Ishikawa (cell line): ENCODE results near the gene NPTX1.

ENCODE experiments used
- CEBPB ChIP-seq: IDR thresholded peaks from 2 replicates; pipeline ENCODE4 v1.6.1; 2012
- CREB1 ChIP-seq: IDR thresholded peaks from 2 replicates; pipeline ENCODE4 v1.6.1; 2012; ENCODE audit warnings: low read depth
- EGR1 ChIP-seq: IDR thresholded peaks from 2 replicates; pipeline ENCODE4 v1.6.1; 2012
- EP300 ChIP-seq: IDR thresholded peaks from 2 replicates; pipeline ENCODE4 v1.6.1; 2012; ENCODE audit warnings: borderline replicate concordance
- FOXM1 ChIP-seq: IDR thresholded peaks from 2 replicates; pipeline ENCODE4 v1.6.1; 2012; ENCODE audit warnings: low read depth, borderline replicate concordance
- NFIC ChIP-seq: IDR thresholded peaks from 2 replicates; pipeline ENCODE4 v1.6.1; 2012
- RAD21 ChIP-seq: IDR thresholded peaks from 2 replicates; pipeline ENCODE4 v1.6.1; 2012; ENCODE audit warnings: low read depth
- REST ChIP-seq: IDR thresholded peaks from 2 replicates; pipeline ENCODE4 v1.6.1; 2012; ENCODE audit warnings: low read depth, mild to moderate bottlenecking
- TAF1 ChIP-seq: IDR thresholded peaks from 2 replicates; pipeline ENCODE4 v1.6.1; 2012; ENCODE audit warnings: low read depth, mild to moderate bottlenecking
- TCF12 ChIP-seq: IDR thresholded peaks from 2 replicates; pipeline ENCODE4 v1.6.1; 2012; ENCODE audit warnings: low read depth
- TEAD4 ChIP-seq: IDR thresholded peaks from 2 replicates; pipeline ENCODE4 v1.6.1; 2012
- YY1 ChIP-seq: IDR thresholded peaks from 2 replicates; pipeline ENCODE4 v1.6.1; 2012; ENCODE audit warnings: low read depth
- ZBTB7A ChIP-seq: IDR thresholded peaks from 2 replicates; pipeline ENCODE4 v1.6.1; 2012; ENCODE audit warnings: low read depth
- TF ChIP-seq, protein P1 (sequence below): IDR thresholded peaks from 2 replicates; pipeline ENCODE4 v1.6.1; 2012
- TF ChIP-seq, protein P2 (sequence below): IDR thresholded peaks from 2 replicates; pipeline ENCODE4 v1.6.1; 2012

Gene NPTX1

DNA sequence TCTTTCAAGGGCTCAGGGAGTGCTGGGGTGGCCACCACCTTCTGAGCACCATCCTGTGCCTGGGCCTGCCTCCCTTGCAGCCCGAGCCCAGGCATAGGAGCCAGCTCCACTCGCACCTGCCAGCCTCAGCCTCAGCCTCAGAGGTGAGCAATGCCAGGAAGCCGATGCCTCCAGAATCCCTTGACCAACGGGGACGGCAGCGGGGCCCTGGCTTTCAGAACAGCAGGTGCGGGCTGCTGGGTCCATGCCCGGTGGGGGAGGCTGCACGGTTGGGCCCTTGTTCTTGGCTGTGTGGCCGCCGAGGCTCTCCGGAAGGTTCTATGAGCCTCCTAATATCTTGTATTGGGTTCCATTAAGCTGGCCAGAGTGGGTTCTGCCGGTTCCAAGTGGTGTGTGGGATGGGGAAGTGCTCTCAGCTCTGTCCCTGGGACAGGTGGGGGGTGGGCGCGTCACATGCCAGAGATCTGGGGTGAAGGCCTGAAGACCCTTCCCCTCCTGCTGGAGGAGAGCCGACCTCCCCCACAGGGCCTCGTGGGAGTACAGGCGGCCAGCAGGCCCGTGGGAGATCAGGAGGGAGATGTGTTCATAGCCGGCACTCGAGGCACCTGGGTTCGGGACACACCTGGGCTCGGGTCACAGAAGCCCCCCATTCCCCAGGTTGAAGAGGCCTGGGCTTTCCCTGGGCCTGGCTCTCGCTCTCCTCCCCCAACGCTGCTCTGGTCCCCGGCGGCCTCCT, 27.0 kb downstream of the NPTX1 start:
- no peak for TF ChIP-seq TCF12
- TF ChIP-seq TEAD4 = no peak
- TF ChIP-seq TAF1 = no peak
- no peak for TF ChIP-seq FOXM1
- no peak for TF ChIP-seq YY1
- TF ChIP-seq, protein P1, sequence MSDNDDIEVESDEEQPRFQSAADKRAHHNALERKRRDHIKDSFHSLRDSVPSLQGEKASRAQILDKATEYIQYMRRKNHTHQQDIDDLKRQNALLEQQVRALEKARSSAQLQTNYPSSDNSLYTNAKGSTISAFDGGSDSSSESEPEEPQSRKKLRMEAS = no peak
- TF ChIP-seq REST = no peak
- TF ChIP-seq EGR1 = no peak
- TF ChIP-seq CEBPB = no peak
- TF ChIP-seq, protein P2, sequence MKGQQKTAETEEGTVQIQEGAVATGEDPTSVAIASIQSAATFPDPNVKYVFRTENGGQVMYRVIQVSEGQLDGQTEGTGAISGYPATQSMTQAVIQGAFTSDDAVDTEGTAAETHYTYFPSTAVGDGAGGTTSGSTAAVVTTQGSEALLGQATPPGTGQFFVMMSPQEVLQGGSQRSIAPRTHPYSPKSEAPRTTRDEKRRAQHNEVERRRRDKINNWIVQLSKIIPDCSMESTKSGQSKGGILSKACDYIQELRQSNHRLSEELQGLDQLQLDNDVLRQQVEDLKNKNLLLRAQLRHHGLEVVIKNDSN = no peak
- no peak for TF ChIP-seq EP300
- no peak for TF ChIP-seq RAD21
- no peak for TF ChIP-seq NFIC
- no peak for TF ChIP-seq ZBTB7A
- TF ChIP-seq CREB1 = no peak

DNA sequence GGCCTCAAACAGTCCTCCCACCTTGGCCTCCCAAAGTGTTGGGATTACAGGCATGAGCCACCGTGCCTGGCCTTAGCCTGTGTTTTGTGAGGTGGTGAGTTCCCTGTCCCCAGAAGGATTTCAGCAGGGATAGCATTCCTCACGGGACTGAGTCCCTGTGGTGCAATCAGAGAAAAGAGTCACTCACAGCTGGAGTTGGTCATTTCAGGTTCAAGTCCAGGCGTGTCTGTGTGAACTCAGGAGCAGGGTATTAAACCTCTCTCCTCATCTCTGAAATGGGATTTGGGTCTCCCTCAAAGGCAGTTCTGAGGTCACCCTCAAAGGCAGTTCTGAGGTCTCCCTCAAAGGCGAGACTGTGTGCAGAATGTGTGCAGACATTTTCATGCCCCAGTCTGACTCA, 28.6 kb downstream of the NPTX1 start:
- TF ChIP-seq TCF12 = no peak
- TF ChIP-seq CEBPB = no peak
- TF ChIP-seq, protein P2 = no peak
- no peak for TF ChIP-seq YY1
- TF ChIP-seq CREB1 = no peak
- TF ChIP-seq TAF1 = no peak
- TF ChIP-seq ZBTB7A = no peak
- TF ChIP-seq, protein P1 = no peak
- no peak for TF ChIP-seq FOXM1
- no peak for TF ChIP-seq RAD21

DNA sequence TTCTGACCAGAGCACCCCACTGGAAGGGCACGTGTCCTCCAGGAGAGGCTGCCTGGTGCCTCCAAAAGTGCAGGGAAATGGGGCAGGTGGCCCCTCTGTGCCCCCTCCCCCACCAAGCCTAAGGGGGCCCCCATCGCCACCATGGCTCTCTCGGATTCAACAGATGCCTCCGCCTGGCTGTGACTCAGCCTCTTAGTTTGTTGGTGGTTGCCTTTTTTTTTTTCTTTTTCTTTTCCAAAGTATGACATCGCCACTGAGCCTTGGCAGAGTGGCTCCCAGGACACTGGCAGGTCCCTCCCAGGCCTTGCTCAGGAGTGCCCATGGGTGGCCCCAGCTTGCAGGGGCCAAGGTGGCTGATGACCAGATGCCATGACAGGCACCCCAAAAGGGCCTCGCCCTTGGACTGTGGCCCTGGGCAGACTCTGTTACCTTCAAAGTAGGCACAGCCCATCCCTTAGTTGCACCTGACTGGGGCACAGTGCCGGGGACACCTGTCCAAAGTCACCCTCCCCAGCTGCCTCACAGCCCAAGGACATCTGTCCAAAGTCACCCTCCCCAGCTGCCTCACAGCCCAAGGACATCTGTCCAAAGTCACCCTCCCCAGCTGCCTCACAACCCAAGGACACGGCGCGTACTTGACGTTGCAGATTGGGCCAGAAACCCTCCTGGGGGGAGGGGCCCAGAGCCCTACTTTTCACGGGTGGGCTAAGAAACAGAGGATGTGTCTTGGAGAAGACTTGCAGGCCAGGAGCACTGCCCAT, 29.6 kb downstream of the NPTX1 start:
- TF ChIP-seq TAF1 (no peak), TEAD4 (no peak), FOXM1 (no peak), EGR1 (no peak), RAD21 (no peak), EP300 (no peak), CEBPB (no peak), ZBTB7A (no peak), CREB1 (no peak), NFIC (no peak), REST (no peak)
- TF ChIP-seq, protein P2 = no peak
- TF ChIP-seq, protein P1 = no peak

- TF ChIP-seq FOXM1 = no peak
These were observed 30.7 kb downstream of the NPTX1 start for GRCh38 chr17:80445726-80446110.
